Mucosa of descending colon (tissue), 3 donors: ENCODE data around the gene BIRC6. TPM values are rescaled to one million over a fixed set of nuclear protein-coding genes. Genes with fewer than 3 reads are reported as not detected.

Source experiments
- ATAC-seq: fragments of 200-7000 bp; cut with Tn5 transposase; one replicate; pipeline ENCODE4 v1.9.1; 2020; ENCODE audit warnings: mild to moderate bottlenecking, moderate library complexity
- DNase-seq, 3 donors: peaks; one replicate each; pipeline ENCODE4 v3.0.0-alpha.2; 2020
- H3K36me3 ChIP-seq: fragments of 200-600 bp; one replicate; pipeline ENCODE4 v1.8.0; 2021; ENCODE audit warnings: low read depth, mild to moderate bottlenecking
- H3K4me1 ChIP-seq: fragments of 200-600 bp; one replicate; pipeline ENCODE4 v1.8.0; 2021; ENCODE audit warnings: low read depth, mild to moderate bottlenecking
- H3K4me3 ChIP-seq: fragments of 200-600 bp; one replicate; pipeline ENCODE4 v1.8.0; 2021; ENCODE audit warnings: mild to moderate bottlenecking
- H3K9me3 ChIP-seq: fragments of 200-600 bp; one replicate; pipeline ENCODE4 v1.8.0; 2021; ENCODE audit warnings: mild to moderate bottlenecking
- intact Hi-C, 2 donors: fragments of 100-400 bp; cut with DNase I in 1 of 2; cut with micrococcal nuclease in 1 of 2; formaldehyde crosslinking; loops; one replicate each; pipeline versions ENCODE4 v1.11.0 to v1.11.1; 2022; cut with DNase I, micrococcal nuclease
- total RNA-seq, 3 donors: library from RNA; stranded (reverse); fragmentation: NEBNext Ultra II Directional in 2 of 3; extraction: Animal tissue kit (Norgen Biotek cat#: 25700) in 2 of 3; gene quantifications; one replicate each; pipeline versions ENCODE4 v1.2.1 to v1.2.4, GENCODE V29; 2021 to 2023
- TF ChIP-seq, protein P1 (sequence below): fragments of 200-600 bp; IDR thresholded peaks from one replicate; pipeline ENCODE4 v1.8.0; 2022; ENCODE audit warnings: antibody characterized with exemption, mild to moderate bottlenecking
- donor health status: DM: no; HTN: no; CAD: no; lungs with moderate emphysema.
- donor health status: DM: no; HTN: no; CAD: no.
- donor health status: DM: no; HTN: yes; CAD: no.

BIRC6 gene
- total RNA-seq, 3 donors from 2014 or later: 102 to 136 (median 112) TPM

GRCh38 chr2:32641180-32641579 is 284.4 kb downstream of the BIRC6 start:
- Histone ChIP-seq H3K36me3 (peaks cover 10% of the 10 kb centered on the region), H3K9me3 (no peaks in the 10 kb centered on the region), H3K4me3 (no peak overlapping the region), H3K4me1 (no peaks in the 10 kb centered on the region)
- intact Hi-C loops: no loop called here
- no peak for ATAC-seq
- TF ChIP-seq, protein P1, sequence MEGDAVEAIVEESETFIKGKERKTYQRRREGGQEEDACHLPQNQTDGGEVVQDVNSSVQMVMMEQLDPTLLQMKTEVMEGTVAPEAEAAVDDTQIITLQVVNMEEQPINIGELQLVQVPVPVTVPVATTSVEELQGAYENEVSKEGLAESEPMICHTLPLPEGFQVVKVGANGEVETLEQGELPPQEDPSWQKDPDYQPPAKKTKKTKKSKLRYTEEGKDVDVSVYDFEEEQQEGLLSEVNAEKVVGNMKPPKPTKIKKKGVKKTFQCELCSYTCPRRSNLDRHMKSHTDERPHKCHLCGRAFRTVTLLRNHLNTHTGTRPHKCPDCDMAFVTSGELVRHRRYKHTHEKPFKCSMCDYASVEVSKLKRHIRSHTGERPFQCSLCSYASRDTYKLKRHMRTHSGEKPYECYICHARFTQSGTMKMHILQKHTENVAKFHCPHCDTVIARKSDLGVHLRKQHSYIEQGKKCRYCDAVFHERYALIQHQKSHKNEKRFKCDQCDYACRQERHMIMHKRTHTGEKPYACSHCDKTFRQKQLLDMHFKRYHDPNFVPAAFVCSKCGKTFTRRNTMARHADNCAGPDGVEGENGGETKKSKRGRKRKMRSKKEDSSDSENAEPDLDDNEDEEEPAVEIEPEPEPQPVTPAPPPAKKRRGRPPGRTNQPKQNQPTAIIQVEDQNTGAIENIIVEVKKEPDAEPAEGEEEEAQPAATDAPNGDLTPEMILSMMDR: no peak
- no peak for DNase-seq

DNA sequence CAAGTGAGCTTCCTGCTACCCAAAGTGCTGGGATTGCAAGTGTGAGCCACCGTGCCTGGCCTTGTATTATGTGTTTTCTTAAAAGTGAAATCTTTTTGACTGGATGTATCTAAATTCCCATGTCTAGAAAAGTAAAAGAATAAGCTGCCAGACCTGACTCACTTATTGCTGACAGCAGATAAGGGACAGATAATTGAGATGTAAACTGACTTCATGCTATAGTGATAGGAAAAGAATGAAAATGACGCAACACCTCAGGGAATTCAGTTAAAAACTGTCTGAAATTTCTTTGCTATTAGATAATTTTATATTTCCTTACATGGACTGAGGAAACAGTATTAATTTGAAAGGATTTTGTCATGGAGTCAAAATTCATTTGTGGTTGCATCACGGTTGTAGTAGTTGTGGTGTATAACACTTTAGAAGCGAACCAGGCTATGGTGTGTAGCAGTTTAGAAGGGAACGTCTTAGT is 290.4 kb downstream of the BIRC6 start:
- TF ChIP-seq, protein P1: no peak
- Histone ChIP-seq H3K9me3 (no peaks in the 10 kb centered on the region), H3K36me3 (peaks cover 5% of the 10 kb centered on the region), H3K4me3 (no peak overlapping the region), H3K4me1 (no peaks in the 10 kb centered on the region)
- no peak for ATAC-seq
- DNase-seq: no peak
- intact Hi-C loops: no loop called here

DNA sequence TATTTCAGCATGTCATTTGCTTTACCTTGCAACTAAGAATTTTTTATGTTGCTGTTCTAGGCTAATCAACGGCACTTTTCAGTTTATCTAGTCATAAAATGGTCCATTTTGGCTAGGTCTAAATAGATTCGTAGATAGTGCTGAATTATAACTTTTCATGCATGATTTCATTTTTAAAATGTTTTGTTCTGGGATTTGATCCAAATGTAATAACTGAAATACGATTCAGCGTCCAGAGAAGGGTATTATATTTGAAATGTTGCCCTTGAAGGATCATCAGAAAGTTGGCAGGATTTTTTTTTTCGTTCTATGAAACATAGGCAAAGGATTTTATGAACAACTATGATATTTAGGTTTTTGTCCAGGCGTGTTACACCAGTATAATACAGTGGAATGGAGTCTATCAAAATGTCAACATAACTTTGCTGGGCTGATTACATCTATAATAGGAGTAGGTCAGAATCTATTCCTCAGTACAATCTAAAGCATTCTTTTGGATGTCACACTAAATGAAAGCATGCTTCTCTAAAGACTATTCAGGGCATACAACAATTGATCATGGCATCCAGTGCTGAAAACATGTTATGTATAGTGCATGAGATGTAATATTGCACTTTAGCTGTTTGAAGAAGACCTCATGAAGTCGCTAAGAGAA is 295.9 kb downstream of the BIRC6 start:
- no peak for DNase-seq
- Histone ChIP-seq H3K4me3 (no peak overlapping the region), H3K4me1 (no peaks in the 10 kb centered on the region), H3K36me3 (peaks cover 5% of the 10 kb centered on the region), H3K9me3 (no peaks in the 10 kb centered on the region)
- no peak for ATAC-seq
- intact Hi-C loops: no loop called here
- TF ChIP-seq, protein P1: no peak

GRCh38 chr2:32656069-32656468 is 299.2 kb downstream of the BIRC6 start:
- Histone ChIP-seq H3K4me1 (no peaks in the 10 kb centered on the region), H3K4me3 (no peak overlapping the region), H3K9me3 (no peaks in the 10 kb centered on the region), H3K36me3 (no peaks in the 10 kb centered on the region)
- ATAC-seq (no peak), DNase-seq (no peak)
- intact Hi-C loops: no loop called here
- TF ChIP-seq, protein P1: no peak

GRCh38 chr2:32663864-32664263 is 307.0 kb downstream of the BIRC6 start:
- H3K36me3 ChIP-seq: no peaks in the 10 kb centered on the region
- no peaks in the 10 kb centered on the region for H3K9me3 ChIP-seq
- no peak for ATAC-seq
- TF ChIP-seq, protein P1: no peak
- no peak overlapping the region for H3K4me3 ChIP-seq
- intact Hi-C loops: no loop called here
- DNase-seq: no peak
- no peaks in the 10 kb centered on the region for H3K4me1 ChIP-seq
